ENCODE data around the gene EEFSEC. TPM values are rescaled to one million over a fixed set of nuclear protein-coding genes. Genes with fewer than 3 reads are reported as not detected.

The EEFSEC gene
- total RNA-seq, 3 donors from 2014 or later, result 20.2 to 23.9 (median 21.9) TPM

GRCh38 chr3:128290484-128290883, 137.2 kb downstream of the EEFSEC start:
- Mint-ChIP-seq H3K4me3 (no peak overlapping the region), H3K9me3 (peaks cover 7% of the 10 kb centered on the region), H3K4me1 (ENCODE audit: low read depth) (peaks cover 33% of the 10 kb centered on the region), H3K36me3 (ENCODE audit: insufficient read depth) (peaks cover 33% of the 10 kb centered on the region), H3K27me3 (ENCODE audit: low read depth) (no peaks in the 10 kb centered on the region)
- DNase-seq (no peak), ATAC-seq (no peak)

GRCh38 chr3:128293930-128294329, 140.6 kb downstream of the EEFSEC start:
- ATAC-seq (no peak), DNase-seq (no peak)
- Mint-ChIP-seq H3K4me1 (ENCODE audit: low read depth) (peaks cover 54% of the 10 kb centered on the region), H3K9me3 (peaks cover 11% of the 10 kb centered on the region), H3K27me3 (ENCODE audit: low read depth) (no peaks in the 10 kb centered on the region), H3K36me3 (ENCODE audit: insufficient read depth) (peaks cover 23% of the 10 kb centered on the region), H3K4me3 (no peak overlapping the region)

GRCh38 chr3:128294999-128295468, 141.8 kb downstream of the EEFSEC start:
- ATAC-seq, result no peak
- peaks cover 9% of the 10 kb centered on the region for H3K9me3 Mint-ChIP-seq
- no peak overlapping the region for H3K4me3 Mint-ChIP-seq
- no peaks in the 10 kb centered on the region for H3K27me3 Mint-ChIP-seq (ENCODE audit: low read depth)
- DNase-seq, result no peak
- H3K36me3 Mint-ChIP-seq (ENCODE audit: insufficient read depth), result peaks cover 13% of the 10 kb centered on the region
- peaks cover 54% of the 10 kb centered on the region for H3K4me1 Mint-ChIP-seq (ENCODE audit: low read depth)

GRCh38 chr3:128296469-128297251, 143.4 kb downstream of the EEFSEC start:
- no peak for ATAC-seq
- Mint-ChIP-seq H3K36me3 (ENCODE audit: insufficient read depth) (peaks cover 12% of the 10 kb centered on the region), H3K4me3 (no peak overlapping the region), H3K27me3 (ENCODE audit: low read depth) (no peaks in the 10 kb centered on the region), H3K4me1 (ENCODE audit: low read depth) (peaks cover 48% of the 10 kb centered on the region), H3K9me3 (peaks cover 4% of the 10 kb centered on the region)
- DNase-seq, result no peak

- Mint-ChIP-seq H3K4me1 (ENCODE audit: low read depth) (peaks cover 47% of the 10 kb centered on the region), H3K9me3 (peaks cover 4% of the 10 kb centered on the region), H3K27me3 (ENCODE audit: low read depth) (no peaks in the 10 kb centered on the region), H3K4me3 (no peak overlapping the region), H3K36me3 (ENCODE audit: insufficient read depth) (peaks cover 12% of the 10 kb centered on the region)
- DNase-seq (no peak), ATAC-seq (no peak)
These were observed 144.3 kb downstream of the EEFSEC start for GRCh38 chr3:128297401-128298138.

GRCh38 chr3:128301186-128302023, 148.1 kb downstream of the EEFSEC start:
- Mint-ChIP-seq H3K4me3 (no peak overlapping the region), H3K36me3 (ENCODE audit: insufficient read depth) (peaks cover 18% of the 10 kb centered on the region), H3K4me1 (ENCODE audit: low read depth) (peaks cover 14% of the 10 kb centered on the region), H3K27me3 (ENCODE audit: low read depth) (no peaks in the 10 kb centered on the region), H3K9me3 (peaks cover 4% of the 10 kb centered on the region)
- DNase-seq, result no peak
- no peak for ATAC-seq

GRCh38 chr3:128306481-128306880, 153.2 kb downstream of the EEFSEC start:
- no peak for ATAC-seq
- Mint-ChIP-seq H3K9me3 (no peaks in the 10 kb centered on the region), H3K4me1 (ENCODE audit: low read depth) (peaks cover 6% of the 10 kb centered on the region), H3K36me3 (ENCODE audit: insufficient read depth) (peaks cover 18% of the 10 kb centered on the region), H3K4me3 (no peak overlapping the region), H3K27me3 (ENCODE audit: low read depth) (no peaks in the 10 kb centered on the region)
- DNase-seq, result no peak

- DNase-seq (no peak), ATAC-seq (no peak)
- Mint-ChIP-seq H3K9me3 (no peaks in the 10 kb centered on the region), H3K27me3 (ENCODE audit: low read depth) (no peaks in the 10 kb centered on the region), H3K4me1 (ENCODE audit: low read depth) (peaks cover 6% of the 10 kb centered on the region), H3K36me3 (ENCODE audit: insufficient read depth) (peaks cover 19% of the 10 kb centered on the region), H3K4me3 (no peak overlapping the region)
These were observed 153.8 kb downstream of the EEFSEC start for GRCh38 chr3:128307029-128307633.

GRCh38 chr3:128307781-128308469, 154.6 kb downstream of the EEFSEC start:
- H3K4me3 Mint-ChIP-seq, result no peak overlapping the region
- H3K27me3 Mint-ChIP-seq (ENCODE audit: low read depth), result no peaks in the 10 kb centered on the region
- H3K9me3 Mint-ChIP-seq, result no peaks in the 10 kb centered on the region
- peaks cover 8% of the 10 kb centered on the region for H3K4me1 Mint-ChIP-seq (ENCODE audit: low read depth)
- DNase-seq (no peak), ATAC-seq (no peak)
- peaks cover 19% of the 10 kb centered on the region for H3K36me3 Mint-ChIP-seq (ENCODE audit: insufficient read depth)

- DNase-seq (no peak), ATAC-seq (no peak)
- Mint-ChIP-seq H3K36me3 (ENCODE audit: insufficient read depth) (peaks cover 16% of the 10 kb centered on the region), H3K4me1 (ENCODE audit: low read depth) (peaks cover 15% of the 10 kb centered on the region), H3K27me3 (ENCODE audit: low read depth) (no peaks in the 10 kb centered on the region), H3K9me3 (no peaks in the 10 kb centered on the region), H3K4me3 (no peak overlapping the region)
These were observed 155.7 kb downstream of the EEFSEC start for GRCh38 chr3:128309026-128309425.

- no peaks in the 10 kb centered on the region for H3K9me3 Mint-ChIP-seq
- peaks cover 24% of the 10 kb centered on the region for H3K4me1 Mint-ChIP-seq (ENCODE audit: low read depth)
- DNase-seq (no peak), ATAC-seq (no peak)
- H3K4me3 Mint-ChIP-seq, result no peak overlapping the region
- H3K36me3 Mint-ChIP-seq (ENCODE audit: insufficient read depth), result peaks cover 16% of the 10 kb centered on the region
- no peaks in the 10 kb centered on the region for H3K27me3 Mint-ChIP-seq (ENCODE audit: low read depth)
These were observed 157.2 kb downstream of the EEFSEC start for GRCh38 chr3:128310286-128311058.

GRCh38 chr3:128311441-128311844, 158.2 kb downstream of the EEFSEC start:
- no peaks in the 10 kb centered on the region for H3K27me3 Mint-ChIP-seq (ENCODE audit: low read depth)
- no peaks in the 10 kb centered on the region for H3K9me3 Mint-ChIP-seq
- H3K36me3 Mint-ChIP-seq (ENCODE audit: insufficient read depth), result peaks cover 13% of the 10 kb centered on the region
- no peak for ATAC-seq
- H3K4me3 Mint-ChIP-seq, result no peak overlapping the region
- H3K4me1 Mint-ChIP-seq (ENCODE audit: low read depth), result peaks cover 34% of the 10 kb centered on the region
- DNase-seq, result no peak

GRCh38 chr3:128312271-128312670, 159.0 kb downstream of the EEFSEC start:
- Mint-ChIP-seq H3K4me3 (no peak overlapping the region), H3K4me1 (ENCODE audit: low read depth) (peaks cover 40% of the 10 kb centered on the region), H3K36me3 (ENCODE audit: insufficient read depth) (peaks cover 13% of the 10 kb centered on the region), H3K9me3 (no peaks in the 10 kb centered on the region), H3K27me3 (ENCODE audit: low read depth) (no peaks in the 10 kb centered on the region)
- ATAC-seq (no peak), DNase-seq (no peak)

Data from activated T-cell treated with anti-CD3 and anti-CD28 coated beads, Interleukin-2, amount 50 U/mL, for 4 hours (primary cell).